Heart left ventricle (tissue), 16 donors: ENCODE data around the gene CRLF1. TPM values are rescaled to one million over a fixed set of nuclear protein-coding genes. Genes with fewer than 3 reads are reported as not detected.
A peak's percentile ranks its signal among the peaks of the same experiment; 100 is the strongest.

Experiments used
- ATAC-seq, 4 donors: fragments of 200-7000 bp; cut with Tn5 transposase; one replicate each; pipeline ENCODE4 v1.9.1; 2020 to 2022; ENCODE audit warnings: moderate library complexity in 4 of 4, mild to moderate bottlenecking in 3 of 4, moderate number of reproducible peaks in 1 of 4
- DNase-seq, 5 donors: peaks; one replicate each; pipeline ENCODE4 v3.0.0-alpha.2; 2020
- H3K27ac ChIP-seq, 12 donors: fragments of 200-600 bp; sonication (generic) in 4 of 12; one replicate each; pipeline versions ENCODE4 v1.5.0 to v1.8.0; 2016 to 2022; ENCODE audit warnings: mild to moderate bottlenecking in 2 of 12
- H3K27me3 ChIP-seq, 9 donors: fragments of 200-600 bp; sonication (generic) in 2 of 9; one replicate each; pipeline versions ENCODE4 v1.5.1 to v1.8.0; 2016 to 2022; ENCODE audit warnings: mild to moderate bottlenecking in 3 of 9
- H3K36me3 ChIP-seq, 9 donors: fragments of 200-600 bp; sonication (generic) in 2 of 9; one replicate each; pipeline versions ENCODE4 v1.5.0 to v1.8.0; 2018 to 2022; ENCODE audit warnings: mild to moderate bottlenecking in 2 of 9
- H3K4me1 ChIP-seq, 12 donors: fragments of 200-600 bp; sonication (generic) in 4 of 12; one replicate each; pipeline versions ENCODE4 v1.5.0 to v1.8.0; 2016 to 2022; ENCODE audit warnings: mild to moderate bottlenecking in 3 of 12
- H3K4me3 ChIP-seq, 12 donors: fragments of 200-600 bp; sonication (generic) in 4 of 12; one replicate each; pipeline versions ENCODE4 v1.5.0 to v1.8.0; 2017 to 2022; ENCODE audit warnings: mild to moderate bottlenecking in 9 of 12, moderate library complexity in 4 of 12
- H3K9me3 ChIP-seq, 12 donors: fragments of 200-600 bp; sonication (generic) in 4 of 12; one replicate each; pipeline versions ENCODE4 v1.5.0 to v1.8.0; 2016 to 2022; ENCODE audit warnings: mild to moderate bottlenecking in 1 of 12
- CTCF ChIP-seq, 12 donors: fragments of 200-600 bp; sonication (generic) in 4 of 12; IDR thresholded peaks; one replicate each; pipeline versions ENCODE4 v1.5.0 to v1.8.0; 2018 to 2022; ENCODE audit warnings: antibody characterized with exemption in 12 of 12, mild to moderate bottlenecking in 5 of 12
- POLR2A ChIP-seq, 2 donors: fragments of 450-650 bp; IDR thresholded peaks; one replicate each; pipeline ENCODE4 v1.6.1; 2017; ENCODE audit warnings: antibody characterized with exemption in 2 of 2, mild to moderate bottlenecking in 2 of 2, moderate library complexity in 2 of 2
- WGBS, 4 donors: extraction: QIAGEN DNeasy Blood & Tissue Kit in 2 of 4; methylation state at CpG; one replicate each; pipeline versions ENCODE4 v1.1.5 to v1.1.7; 2013 to 2018; 5-methylcytosine and 5-hydroxymethylcytosine counted together
- intact Hi-C, 10 donors: fragments of 100-400 bp; cut with DNase I; formaldehyde crosslinking; loops; one replicate each; pipeline versions ENCODE4 v1.11.1 to v1.14.2; 2022
- polyA plus RNA-seq, 2 donors: library from polyadenylated mRNA; stranded (reverse); fragments of 200-250 nt; gene quantifications; one replicate each; pipeline ENCODE4 v1.2.3, GENCODE V29; 2013
- total RNA-seq, 9 donors: library from RNA; depleted of rRNA in 2 of 9; stranded (reverse); fragments of >200 nt in 2 of 9; fragmentation: NEBNext Ultra II Directional in 3 of 9; extraction: Animal tissue kit (Norgen Biotek cat#: 25700) in 3 of 9; gene quantifications; one replicate each; pipeline versions ENCODE4 v1.1.0 to v1.2.4, GENCODE V29; 2016 to 2023
- donor health status: ischemic (EF 13 %, LVEDD 7.1; RV severe dilation, severe dysfunction).
- donor health status: healthy with polysubstance abuse.
- donor health status: DM: no; HTN: yes; CAD: no.
- donor health status: DM: no; HTN: no; CAD: no.
- donor health status: ischemic (EF 25% LVEDD 6.9; RV normal size, moderate dysfunction).
- donor health status: ischemic (EF 25% LVEDD 5.7; RV mildly dilated, moderate dysfunction).
- donor health status: healthy.
- donor health status: DM: yes; HTN: yes; CAD: no.
- donor health status: ischemic (EF 35%, LVEDD 5.7; RV mildly dilated, moderate dysfunction).
- donor health status: nonischemic (EF 11% LVEDD 7.7; RV severe dilation, severe dysfunction).
- donor health status: DM: yes; HTN: yes; CAD: no.
- donor health status: PGD.
- donor health status: ischemic (EF 29% LVEDD 5.4; RV normal size, mild dysfunction).
- donor health status: nonischemic (EF 23%, LVEDD 6.1; RV moderate dilation, normal function).

CRLF1 gene
- total and polyA plus RNA-seq, 11 donors = 2.8 to 64.0 (median 12.1) TPM

GRCh38 chr19:18607226-18608101 lies 865 bp upstream of the CRLF1 start:
- intact Hi-C loops = no loop called here
- ATAC-seq (peak in 2 of 4 donors; percentile 7 to 35), DNase-seq (no peak)
- Histone ChIP-seq H3K4me1 (peaks cover 0 to 65% (median 33%) of the 10 kb centered on the region in 12 donors), H3K27ac (no peak overlapping the region), H3K4me3 (peak overlapping the region in 8 of 12 donors; percentile 15 to 51 (median 36)), H3K36me3 (no peaks in the 10 kb centered on the region), H3K27me3 (peaks cover 50 to 95% (median 90%) of the 10 kb centered on the region in 9 donors), H3K9me3 (no peaks in the 10 kb centered on the region)
- TF ChIP-seq POLR2A (IDR thresholded peaks at IDR 0.05) (no peak), CTCF (IDR thresholded peaks at IDR 0.05) (no peak)
- 1 to 2% (median 2%) methylated on average over 53 to 68 of the region's 68 CpGs for WGBS, 4 donors

- WGBS, 4 donors = 1 to 3% (median 2%) methylated on average over 25 to 65 of the region's 65 CpGs
- H3K4me3 ChIP-seq = peak overlapping the region in 9 of 12 donors; percentile 7 to 51 (median 42)
- H3K9me3 ChIP-seq = no peaks in the 10 kb centered on the region
- no peak for ATAC-seq
- no peak for DNase-seq
- intact Hi-C loops = no loop called here
- no peaks in the 10 kb centered on the region for H3K36me3 ChIP-seq
- H3K4me1 ChIP-seq = peaks cover 0 to 47% (median 17%) of the 10 kb centered on the region in 12 donors
- TF ChIP-seq CTCF (IDR thresholded peaks at IDR 0.05) = no peak
- TF ChIP-seq POLR2A (IDR thresholded peaks at IDR 0.05) = no peak
- H3K27ac ChIP-seq = peak overlapping the region in 2 of 12 donors; percentile 13 to 15
- H3K27me3 ChIP-seq = peaks cover 36 to 94% (median 76%) of the 10 kb centered on the region in 9 donors
Measured at GRCh38 chr19:18605546-18606280, 886 bp downstream of the CRLF1 start.

- peak overlapping the region in 8 of 12 donors; percentile 7 to 51 (median 44) for H3K4me3 ChIP-seq
Measured at GRCh38 chr19:18605196-18605545, 1.4 kb downstream of the CRLF1 start.

More at GRCh38 chr19:18605196-18605545, 1.4 kb downstream of the CRLF1 start:
- TF ChIP-seq POLR2A (IDR thresholded peaks at IDR 0.05) = no peak
- no peak for TF ChIP-seq CTCF (IDR thresholded peaks at IDR 0.05)
- ATAC-seq (no peak), DNase-seq (no peak)
- Histone ChIP-seq H3K36me3 (no peaks in the 10 kb centered on the region), H3K27ac (peak overlapping the region in 2 of 12 donors; percentile 13 to 15), H3K4me1 (peaks cover 0 to 43% (median 15%) of the 10 kb centered on the region in 12 donors), H3K9me3 (no peaks in the 10 kb centered on the region), H3K27me3 (peaks cover 31 to 94% (median 71%) of the 10 kb centered on the region in 9 donors)
- intact Hi-C loops = no loop called here
- WGBS, 4 donors = 7 to 16% (median 9%) methylated on average over 6 to 17 of the region's 17 CpGs
